Stimulated activated CD4-positive, alpha-beta T cell treated with anti-CD3 and anti-CD28 coated beads, Interleukin-15, amount 100 ng/mL, for 48 hours (primary cell): ENCODE results near the gene SNAPC5.
"Not testable (repeated sequence)": the region's sequence is repeated elsewhere in the genome, so short reads cannot be mapped to it uniquely, and the experiment has no call there.

Experiments
- DNase-seq, 2 donors: peaks; one replicate each; pipeline ENCODE4 v3.0.0-alpha.2; 2020; ENCODE audit warnings: low read depth in 2 of 2

The SNAPC5 gene

GRCh38 chr15:66491846-66492245 lies 5.7 kb downstream of the SNAPC5 start:
- no peak for DNase-seq

- no peak for DNase-seq
These were observed 8.3 kb downstream of the SNAPC5 start for GRCh38 chr15:66489179-66489791.

- DNase-seq: no peak
These were observed 9.0 kb downstream of the SNAPC5 start for GRCh38 chr15:66488525-66488924.

- no peak for DNase-seq
These were observed 10.7 kb downstream of the SNAPC5 start for GRCh38 chr15:66486887-66487286.

GRCh38 chr15:66484539-66485112 lies 12.9 kb downstream of the SNAPC5 start:
- DNase-seq: no peak

- no peak for DNase-seq
These were observed 14.4 kb downstream of the SNAPC5 start for GRCh38 chr15:66483131-66483566.

- no peak for DNase-seq
These were observed 15.0 kb downstream of the SNAPC5 start for GRCh38 chr15:66482539-66482938.

- no peak for DNase-seq
These were observed 16.3 kb downstream of the SNAPC5 start for GRCh38 chr15:66481107-66481856.

- no peak for DNase-seq
These were observed 17.3 kb downstream of the SNAPC5 start for GRCh38 chr15:66480267-66480666.

GRCh38 chr15:66477011-66477410 lies 20.6 kb downstream of the SNAPC5 start:
- no peak for DNase-seq

GRCh38 chr15:66476535-66476934 lies 21.0 kb downstream of the SNAPC5 start:
- no peak for DNase-seq

GRCh38 chr15:66474963-66475362 lies 22.6 kb downstream of the SNAPC5 start:
- DNase-seq: no peak

GRCh38 chr15:66474135-66474534 lies 23.4 kb downstream of the SNAPC5 start:
- DNase-seq: no peak

- peak in 1 of 2 donors; percentile 2 for DNase-seq
These were observed 25.2 kb downstream of the SNAPC5 start for GRCh38 chr15:66472176-66472999.

- not testable (repeated sequence) for DNase-seq
These were observed 26.7 kb downstream of the SNAPC5 start for GRCh38 chr15:66470825-66471224.

- DNase-seq: not testable (repeated sequence)
These were observed 30.2 kb downstream of the SNAPC5 start for GRCh38 chr15:66467162-66468040.

GRCh38 chr15:66465294-66465693 lies 32.3 kb downstream of the SNAPC5 start:
- DNase-seq: not testable (repeated sequence)

- no peak for DNase-seq
These were observed 34.9 kb downstream of the SNAPC5 start for GRCh38 chr15:66462627-66463026.

- no peak for DNase-seq
These were observed 35.6 kb downstream of the SNAPC5 start for GRCh38 chr15:66461917-66462316.

GRCh38 chr15:66461294-66461693 lies 36.3 kb downstream of the SNAPC5 start:
- DNase-seq: not testable (repeated sequence)
